WTC11 (cell line): ENCODE data around the gene XRN1. TPM values are rescaled to one million over a fixed set of nuclear protein-coding genes. Genes with fewer than 3 reads are reported as not detected.

ENCODE experiments used
- ATAC-seq: fragments of 200-7000 bp; cut with Tn5 transposase; 2 replicates; pipeline ENCODE4 v1.10.0; 2021; ENCODE audit warnings: mild to moderate bottlenecking, moderate library complexity
- CTCF ChIA-PET: fragments of 300-600 bp; sonication (Branson Sonifier 250); formaldehyde crosslinking; loops from one replicate; lab custom pipeline; 2021; ENCODE audit warnings: antibody characterized with exemption; lab: Charles Lee
- POLR2A ChIA-PET: fragments of 350-600 bp; sonication (Branson Sonifier 250); formaldehyde crosslinking; loops from one replicate; lab custom pipeline; 2021; ENCODE audit warnings: antibody characterized with exemption; lab: Charles Lee
- DNase-seq: peaks from one replicate; pipeline ENCODE4 v3.0.0; 2021; ENCODE audit warnings: low spot score
- H3K27ac Mint-ChIP-seq: 2 replicates; pipeline ENCODE4 v1.8.0; 2021; ENCODE audit warnings: mixed read lengths
- H3K27me3 Mint-ChIP-seq: 2 replicates; pipeline ENCODE4 v1.8.0; 2021; ENCODE audit warnings: low read depth, mild to moderate bottlenecking, moderate library complexity, mixed read lengths
- H3K36me3 Mint-ChIP-seq: 2 replicates; pipeline ENCODE4 v1.8.0; 2021; ENCODE audit warnings: mixed read lengths
- H3K4me1 Mint-ChIP-seq: 2 replicates; pipeline ENCODE4 v1.8.0; 2022; ENCODE audit warnings: mixed read lengths
- H3K4me3 Mint-ChIP-seq: 2 replicates; pipeline ENCODE4 v1.8.0; 2021; ENCODE audit warnings: mild to moderate bottlenecking, moderate library complexity, mixed read lengths
- H3K9me3 Mint-ChIP-seq: 2 replicates; pipeline ENCODE4 v1.8.0; 2021; ENCODE audit warnings: mixed read lengths
- ATF1 ChIP-seq: sonication (generic); formaldehyde crosslinking; IDR thresholded peaks from 2 replicates; pipeline ENCODE4 v1.8.1; 2023; ENCODE audit warnings: mild to moderate bottlenecking, moderate library complexity, missing genetic modification reagents
- CBFB ChIP-seq: sonication (generic); formaldehyde crosslinking; IDR thresholded peaks from 2 replicates; pipeline ENCODE4 v1.8.1; 2022; ENCODE audit warnings: mild to moderate bottlenecking, low read depth, missing genetic modification reagents
- ETV6 ChIP-seq: sonication (generic); formaldehyde crosslinking; IDR thresholded peaks from 2 replicates; pipeline ENCODE4 v1.8.1; 2022; ENCODE audit warnings: mild to moderate bottlenecking, missing genetic modification reagents
- FOXJ3 ChIP-seq: sonication (generic); formaldehyde crosslinking; IDR thresholded peaks from 2 replicates; pipeline ENCODE4 v1.9.0; 2021; ENCODE audit warnings: missing genetic modification reagents, mild to moderate bottlenecking, borderline replicate concordance
- GRHL2 ChIP-seq: fragments of 250-450 bp; sonication (Bioruptor Pico); IDR thresholded peaks from 2 replicates; pipeline ENCODE4 v1.8.0; 2022; ENCODE audit warnings: mild to moderate bottlenecking, moderate library complexity; ENCODE audit not compliant: insufficient replicate concordance, severe bottlenecking
- MYBL2 ChIP-seq: sonication (generic); formaldehyde crosslinking; IDR thresholded peaks from 2 replicates; pipeline ENCODE4 v1.8.1; 2023; ENCODE audit warnings: mild to moderate bottlenecking, moderate library complexity, missing genetic modification reagents
- NFATC4 ChIP-seq: fragments of 250-450 bp; sonication (Bioruptor Pico); IDR thresholded peaks from 2 replicates; pipeline ENCODE4 v1.9.0; 2021; ENCODE audit warnings: mild to moderate bottlenecking
- NFE2L1 ChIP-seq: sonication (generic); formaldehyde crosslinking; IDR thresholded peaks from 2 replicates; pipeline ENCODE4 v1.8.1; 2023; ENCODE audit warnings: missing genetic modification reagents
- NFYB ChIP-seq: sonication (generic); formaldehyde crosslinking; conservative IDR thresholded peaks from 2 replicates; pipeline ENCODE4 v1.8.0; 2022; ENCODE audit warnings: low read depth, missing genetic modification reagents
- NR2C2 ChIP-seq: sonication (generic); formaldehyde crosslinking; IDR thresholded peaks from 2 replicates; pipeline ENCODE4 v1.8.0; 2022; ENCODE audit warnings: mild to moderate bottlenecking, missing genetic modification reagents
- PRRX2 ChIP-seq: fragments of 250-450 bp; sonication (Bioruptor Pico); IDR thresholded peaks from 2 replicates; pipeline ENCODE4 v1.8.0; 2021; ENCODE audit warnings: mild to moderate bottlenecking
- RORB ChIP-seq: fragments of 250-450 bp; sonication (Bioruptor Pico); IDR thresholded peaks from 2 replicates; pipeline ENCODE4 v1.9.0; 2021; ENCODE audit warnings: mild to moderate bottlenecking
- SP1 ChIP-seq: sonication (generic); formaldehyde crosslinking; conservative IDR thresholded peaks from 2 replicates; pipeline ENCODE4 v1.8.1; 2022; ENCODE audit warnings: missing genetic modification reagents
- TEAD4 ChIP-seq: sonication (generic); formaldehyde crosslinking; IDR thresholded peaks from 2 replicates; pipeline ENCODE4 v1.8.0; 2022; ENCODE audit warnings: mild to moderate bottlenecking, missing genetic modification reagents
- ZNF219 ChIP-seq: sonication (generic); formaldehyde crosslinking; IDR thresholded peaks from 2 replicates; pipeline ENCODE4 v1.8.0; 2023; ENCODE audit warnings: missing genetic modification reagents, mild to moderate bottlenecking, borderline replicate concordance
- ZNF232 ChIP-seq: sonication (generic); formaldehyde crosslinking; IDR thresholded peaks from 2 replicates; pipeline ENCODE4 v1.8.0; 2022; ENCODE audit warnings: mild to moderate bottlenecking, missing genetic modification reagents
- ZNF263 ChIP-seq: sonication (generic); formaldehyde crosslinking; IDR thresholded peaks from 2 replicates; pipeline ENCODE4 v1.8.1; 2022; ENCODE audit warnings: low read depth, mild to moderate bottlenecking, moderate library complexity, missing genetic modification reagents
- ZNF416 ChIP-seq: fragments of 250-450 bp; sonication (Bioruptor Pico); IDR thresholded peaks from 2 replicates; pipeline ENCODE4 v1.9.0; 2021; ENCODE audit warnings: mild to moderate bottlenecking, inconsistent platforms
- total RNA-seq: library from RNA; stranded (reverse); gene quantifications from 3 replicates; pipeline ENCODE4 v1.2.3, GENCODE V29; 2021
- TF ChIP-seq, protein P1 (sequence below): sonication (generic); formaldehyde crosslinking; IDR thresholded peaks from 2 replicates; pipeline ENCODE4 v1.8.0; 2022; ENCODE audit warnings: mild to moderate bottlenecking, missing genetic modification reagents
- TF ChIP-seq, protein P2 (sequence below): fragments of 200-600 bp; IDR thresholded peaks from 2 replicates; pipeline ENCODE4 v1.8.0; 2022; ENCODE audit warnings: antibody characterized with exemption
- TF ChIP-seq, protein P3 (sequence below): sonication (generic); formaldehyde crosslinking; IDR thresholded peaks from 2 replicates; pipeline ENCODE4 v1.8.1; 2022; ENCODE audit warnings: low read depth, mild to moderate bottlenecking, moderate library complexity, missing genetic modification reagents, borderline replicate concordance

Gene XRN1
- total RNA-seq, 1 experiment from 2014 or later, result 19.2 TPM

DNA sequence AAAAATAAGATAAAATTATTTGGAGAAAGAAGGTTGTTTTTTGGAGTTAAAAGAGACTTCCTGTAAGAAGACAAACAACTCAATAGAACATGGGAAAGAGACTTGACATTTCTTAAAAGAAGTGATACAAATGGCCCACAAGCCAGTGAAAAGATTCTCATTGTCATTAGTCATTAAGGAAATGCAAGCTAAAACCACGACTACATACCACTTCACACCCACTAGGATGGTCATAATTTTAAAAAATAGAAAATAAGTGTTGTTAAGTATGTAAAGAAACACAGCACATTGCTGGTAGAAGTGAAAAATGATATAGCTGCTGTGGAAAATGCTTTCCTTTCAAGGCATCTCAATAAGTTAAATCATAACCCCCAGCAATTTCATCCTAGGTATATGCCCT lies 178.1 kb downstream of the XRN1 start:
- Mint-ChIP-seq H3K9me3 (no peaks in the 10 kb centered on the region), H3K27ac (no peak overlapping the region), H3K36me3 (no peaks in the 10 kb centered on the region), H3K4me3 (no peak overlapping the region), H3K27me3 (peaks cover 2% of the 10 kb centered on the region; the same call in 1 of the 2 replicates), H3K4me1 (0 out of 2 replicates have a peak, but pooled peaks cover 5% of the 10 kb centered on the region)
- no peak for ATAC-seq
- CTCF ChIA-PET, result interaction anchor here (2.0 to 2.3 kb wide), 2 partner anchors 89 to 143 kb away, joined by 5 to 7 read pairs; no protein-coding TSS in a partner anchor
- no peak for DNase-seq
- no peak for TF ChIP-seq ZNF416
- TF ChIP-seq NFYB, result no peak
- no peak for TF ChIP-seq MYBL2 (CRISPR knock-in tag)
- TF ChIP-seq ZNF232 (CRISPR knock-in tag), result no peak
- TF ChIP-seq CBFB, result no peak
- TF ChIP-seq, protein P1, sequence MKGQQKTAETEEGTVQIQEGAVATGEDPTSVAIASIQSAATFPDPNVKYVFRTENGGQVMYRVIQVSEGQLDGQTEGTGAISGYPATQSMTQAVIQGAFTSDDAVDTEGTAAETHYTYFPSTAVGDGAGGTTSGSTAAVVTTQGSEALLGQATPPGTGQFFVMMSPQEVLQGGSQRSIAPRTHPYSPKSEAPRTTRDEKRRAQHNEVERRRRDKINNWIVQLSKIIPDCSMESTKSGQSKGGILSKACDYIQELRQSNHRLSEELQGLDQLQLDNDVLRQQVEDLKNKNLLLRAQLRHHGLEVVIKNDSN (CRISPR knock-in tag), result no peak
- no peak for TF ChIP-seq ETV6 (CRISPR knock-in tag)
- TF ChIP-seq ZNF219 (CRISPR knock-in tag), result no peak
- POLR2A ChIA-PET, result no interaction called here

DNA sequence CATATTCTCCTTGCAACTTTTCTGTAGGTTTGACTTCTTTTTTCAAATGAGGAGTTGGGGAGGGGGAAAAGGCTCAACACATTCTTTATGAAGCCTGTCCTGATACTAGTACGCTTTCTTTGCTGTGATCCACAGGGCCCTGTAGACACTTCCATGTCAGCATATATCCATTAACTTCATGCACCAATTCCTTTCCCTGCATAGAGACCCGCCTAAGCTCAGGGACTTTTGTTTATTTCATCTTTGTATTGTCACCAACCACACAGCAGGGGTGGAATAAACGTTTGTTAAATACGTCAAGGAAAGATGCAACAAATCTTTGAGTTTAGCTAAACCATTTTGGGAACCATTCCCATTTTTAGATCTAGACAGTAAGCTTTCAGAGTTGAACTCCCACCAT lies 179.4 kb downstream of the XRN1 start:
- peaks cover 2% of the 10 kb centered on the region; the same call in 1 of the 2 replicates for H3K27me3 Mint-ChIP-seq
- no peak overlapping the region for H3K27ac Mint-ChIP-seq
- ChIA-PET POLR2A (no interaction called here), CTCF (no interaction called here)
- ATAC-seq (no peak), DNase-seq (no peak)
- no peak overlapping the region for H3K4me3 Mint-ChIP-seq
- H3K9me3 Mint-ChIP-seq, result no peaks in the 10 kb centered on the region
- TF ChIP-seq ZNF263 (CRISPR knock-in tag) (no peak), NFE2L1 (CRISPR knock-in tag) (no peak), GRHL2 (CRISPR knock-in tag) (no peak), RORB (CRISPR knock-in tag) (no peak), SP1 (CRISPR knock-in tag) (no peak), NFATC4 (no peak), TEAD4 (CRISPR knock-in tag) (no peak)
- 0 out of 2 replicates have a peak, but pooled peaks cover 5% of the 10 kb centered on the region for H3K4me1 Mint-ChIP-seq
- no peaks in the 10 kb centered on the region for H3K36me3 Mint-ChIP-seq

DNA sequence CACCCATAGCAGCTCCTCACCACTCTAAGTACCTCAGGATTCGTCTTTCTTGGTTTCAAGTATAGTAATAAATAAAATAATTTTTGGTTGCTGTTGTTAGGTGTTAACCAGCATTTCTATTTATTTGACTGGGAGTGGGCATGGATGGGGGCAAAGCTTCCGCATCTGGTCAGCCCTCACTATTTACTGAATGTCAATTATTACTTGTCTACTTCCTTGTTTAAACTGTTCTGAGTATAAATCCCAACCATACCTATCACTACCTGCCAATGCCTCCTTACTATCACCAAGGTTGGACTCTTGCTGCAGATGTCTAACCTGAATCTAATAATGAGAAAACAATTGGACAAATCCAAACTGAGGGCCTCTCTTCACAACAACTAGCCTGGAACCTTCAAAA lies 180.6 kb downstream of the XRN1 start:
- no peak overlapping the region for H3K27ac Mint-ChIP-seq
- no peaks in the 10 kb centered on the region for H3K9me3 Mint-ChIP-seq
- POLR2A ChIA-PET, result no interaction called here
- CTCF ChIA-PET, result interaction anchor here (1.6 kb wide), 1 partner anchor 87 kb away, joined by 3 read pairs; no protein-coding TSS in a partner anchor
- no peak for TF ChIP-seq NR2C2
- TF ChIP-seq, protein P2, sequence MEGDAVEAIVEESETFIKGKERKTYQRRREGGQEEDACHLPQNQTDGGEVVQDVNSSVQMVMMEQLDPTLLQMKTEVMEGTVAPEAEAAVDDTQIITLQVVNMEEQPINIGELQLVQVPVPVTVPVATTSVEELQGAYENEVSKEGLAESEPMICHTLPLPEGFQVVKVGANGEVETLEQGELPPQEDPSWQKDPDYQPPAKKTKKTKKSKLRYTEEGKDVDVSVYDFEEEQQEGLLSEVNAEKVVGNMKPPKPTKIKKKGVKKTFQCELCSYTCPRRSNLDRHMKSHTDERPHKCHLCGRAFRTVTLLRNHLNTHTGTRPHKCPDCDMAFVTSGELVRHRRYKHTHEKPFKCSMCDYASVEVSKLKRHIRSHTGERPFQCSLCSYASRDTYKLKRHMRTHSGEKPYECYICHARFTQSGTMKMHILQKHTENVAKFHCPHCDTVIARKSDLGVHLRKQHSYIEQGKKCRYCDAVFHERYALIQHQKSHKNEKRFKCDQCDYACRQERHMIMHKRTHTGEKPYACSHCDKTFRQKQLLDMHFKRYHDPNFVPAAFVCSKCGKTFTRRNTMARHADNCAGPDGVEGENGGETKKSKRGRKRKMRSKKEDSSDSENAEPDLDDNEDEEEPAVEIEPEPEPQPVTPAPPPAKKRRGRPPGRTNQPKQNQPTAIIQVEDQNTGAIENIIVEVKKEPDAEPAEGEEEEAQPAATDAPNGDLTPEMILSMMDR, result no peak
- no peak for TF ChIP-seq FOXJ3 (CRISPR knock-in tag)
- TF ChIP-seq PRRX2 (CRISPR knock-in tag), result no peak
- TF ChIP-seq ATF1, result no peak
- TF ChIP-seq, protein P3, sequence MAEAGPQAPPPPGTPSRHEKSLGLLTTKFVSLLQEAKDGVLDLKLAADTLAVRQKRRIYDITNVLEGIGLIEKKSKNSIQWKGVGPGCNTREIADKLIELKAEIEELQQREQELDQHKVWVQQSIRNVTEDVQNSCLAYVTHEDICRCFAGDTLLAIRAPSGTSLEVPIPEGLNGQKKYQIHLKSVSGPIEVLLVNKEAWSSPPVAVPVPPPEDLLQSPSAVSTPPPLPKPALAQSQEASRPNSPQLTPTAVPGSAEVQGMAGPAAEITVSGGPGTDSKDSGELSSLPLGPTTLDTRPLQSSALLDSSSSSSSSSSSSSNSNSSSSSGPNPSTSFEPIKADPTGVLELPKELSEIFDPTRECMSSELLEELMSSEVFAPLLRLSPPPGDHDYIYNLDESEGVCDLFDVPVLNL (CRISPR knock-in tag), result no peak
- TF ChIP-seq, all 79 proteins: peak for 0
- ATAC-seq (no peak), DNase-seq (no peak)
- Mint-ChIP-seq H3K4me3 (no peak overlapping the region), H3K4me1 (0 out of 2 replicates have a peak, but pooled peaks cover 5% of the 10 kb centered on the region), H3K27me3 (peaks cover 2% of the 10 kb centered on the region; the same call in 1 of the 2 replicates), H3K36me3 (no peaks in the 10 kb centered on the region)
